ENCODE results near the gene GPC5. TPM values are rescaled to one million over a fixed set of nuclear protein-coding genes. Genes with fewer than 3 reads are reported as not detected.

Gene GPC5
- total RNA-seq, 4 donors from 2014 or later: 0.47 TPM; not detected in 3

GRCh38 chr13:92303428-92303827 lies 905.0 kb downstream of the GPC5 start:
- Histone ChIP-seq H3K27ac (no peak overlapping the region), H3K27me3 (no peaks in the 10 kb centered on the region), H3K9me3 (no peaks in the 10 kb centered on the region), H3K4me3 (no peak overlapping the region), H3K4me1 (no peaks in the 10 kb centered on the region), H3K36me3 (no peaks in the 10 kb centered on the region)
- TF ChIP-seq POLR2AphosphoS5 (IDR thresholded peaks at IDR 0.05): no peak
- peak; percentile 34 for ATAC-seq
- 71 to 80% methylated on average over 1 of the region's 1 CpG for WGBS, 2 donors (ENCODE audit: low coverage in 1 of 2)

GRCh38 chr13:92307752-92308151 lies 909.3 kb downstream of the GPC5 start:
- Histone ChIP-seq H3K36me3 (no peaks in the 10 kb centered on the region), H3K4me1 (no peaks in the 10 kb centered on the region), H3K27me3 (no peaks in the 10 kb centered on the region), H3K27ac (no peak overlapping the region), H3K9me3 (no peaks in the 10 kb centered on the region), H3K4me3 (no peak overlapping the region)
- WGBS, 2 donors (ENCODE audit: low coverage in 1 of 2): 58 to 68% methylated on average over 2 of the region's 2 CpGs
- TF ChIP-seq EP300 (IDR thresholded peaks at IDR 0.05) (no peak), CTCF (IDR thresholded peaks at IDR 0.05) (no peak), POLR2A (IDR thresholded peaks at IDR 0.05) (no peak), POLR2AphosphoS5 (IDR thresholded peaks at IDR 0.05) (no peak)
- no peak for ATAC-seq

- Histone ChIP-seq H3K9me3 (no peaks in the 10 kb centered on the region), H3K4me3 (no peak overlapping the region), H3K4me1 (no peaks in the 10 kb centered on the region), H3K27ac (no peak overlapping the region), H3K36me3 (no peaks in the 10 kb centered on the region), H3K27me3 (no peaks in the 10 kb centered on the region)
- TF ChIP-seq POLR2A (IDR thresholded peaks at IDR 0.05): no peak
- no peak for TF ChIP-seq CTCF (IDR thresholded peaks at IDR 0.05)
- TF ChIP-seq EP300 (IDR thresholded peaks at IDR 0.05): no peak
- no peak for TF ChIP-seq POLR2AphosphoS5 (IDR thresholded peaks at IDR 0.05)
- ATAC-seq: no peak
- 76 to 90% methylated on average over 2 of the region's 2 CpGs for WGBS, 2 donors (ENCODE audit: low coverage in 1 of 2)
Observed at GRCh38 chr13:92312823-92313222, 914.4 kb downstream of the GPC5 start.

GRCh38 chr13:92313382-92313781 lies 915.0 kb downstream of the GPC5 start:
- no peaks in the 10 kb centered on the region for H3K36me3 ChIP-seq
- no peaks in the 10 kb centered on the region for H3K9me3 ChIP-seq
- ATAC-seq: no peak
- no peak overlapping the region for H3K4me3 ChIP-seq
- WGBS, 2 donors (ENCODE audit: low coverage in 1 of 2): 56 to 57% methylated on average over 2 of the region's 2 CpGs
- TF ChIP-seq EP300 (IDR thresholded peaks at IDR 0.05) (no peak), POLR2AphosphoS5 (IDR thresholded peaks at IDR 0.05) (no peak)
- H3K27ac ChIP-seq: no peak overlapping the region
- no peaks in the 10 kb centered on the region for H3K4me1 ChIP-seq
- H3K27me3 ChIP-seq: no peaks in the 10 kb centered on the region

GRCh38 chr13:92315265-92315664 lies 916.8 kb downstream of the GPC5 start:
- Histone ChIP-seq H3K4me1 (no peaks in the 10 kb centered on the region), H3K36me3 (no peaks in the 10 kb centered on the region), H3K27ac (no peak overlapping the region), H3K4me3 (no peak overlapping the region), H3K27me3 (no peaks in the 10 kb centered on the region), H3K9me3 (no peaks in the 10 kb centered on the region)
- no peak for ATAC-seq
- WGBS, 2 donors (ENCODE audit: low coverage in 1 of 2): 66 to 86% methylated on average over 2 of the region's 2 CpGs
- TF ChIP-seq CTCF (IDR thresholded peaks at IDR 0.05) (no peak), POLR2AphosphoS5 (IDR thresholded peaks at IDR 0.05) (no peak), EP300 (IDR thresholded peaks at IDR 0.05) (no peak), POLR2A (IDR thresholded peaks at IDR 0.05) (no peak)

GRCh38 chr13:92316030-92316429 lies 917.6 kb downstream of the GPC5 start:
- H3K36me3 ChIP-seq: no peaks in the 10 kb centered on the region
- H3K27me3 ChIP-seq: no peaks in the 10 kb centered on the region
- H3K4me3 ChIP-seq: no peak overlapping the region
- H3K27ac ChIP-seq: no peak overlapping the region
- WGBS, 2 donors (ENCODE audit: low coverage in 1 of 2): 87 to 95% methylated on average over 2 of the region's 2 CpGs
- no peak for TF ChIP-seq POLR2AphosphoS5 (IDR thresholded peaks at IDR 0.05)
- no peak for TF ChIP-seq EP300 (IDR thresholded peaks at IDR 0.05)
- no peak for TF ChIP-seq POLR2A (IDR thresholded peaks at IDR 0.05)
- no peak for TF ChIP-seq CTCF (IDR thresholded peaks at IDR 0.05)
- no peaks in the 10 kb centered on the region for H3K9me3 ChIP-seq
- no peak for ATAC-seq
- no peaks in the 10 kb centered on the region for H3K4me1 ChIP-seq
